Heart left ventricle (tissue), 13 donors: ENCODE results near the gene HS6ST3.

ENCODE experiments used
- POLR2A ChIP-seq, 2 donors: fragments of 450-650 bp; IDR thresholded peaks; one replicate each; pipeline ENCODE4 v1.6.1; 2017; ENCODE audit warnings: antibody characterized with exemption in 2 of 2, mild to moderate bottlenecking in 2 of 2, moderate library complexity in 2 of 2
- TF ChIP-seq, protein P1 (sequence below), 12 donors: fragments of 200-600 bp; sonication (generic) in 4 of 12; IDR thresholded peaks; one replicate each; pipeline versions ENCODE4 v1.5.0 to v1.8.0; 2018 to 2022; ENCODE audit warnings: antibody characterized with exemption in 12 of 12, mild to moderate bottlenecking in 5 of 12
- donor health status: ischemic (EF 13 %, LVEDD 7.1; RV severe dilation, severe dysfunction).
- donor health status: DM: no; HTN: yes; CAD: no.
- donor health status: DM: no; HTN: no; CAD: no.
- donor health status: ischemic (EF 25% LVEDD 6.9; RV normal size, moderate dysfunction).
- donor health status: ischemic (EF 25% LVEDD 5.7; RV mildly dilated, moderate dysfunction).
- donor health status: ischemic (EF 35%, LVEDD 5.7; RV mildly dilated, moderate dysfunction).
- donor health status: nonischemic (EF 11% LVEDD 7.7; RV severe dilation, severe dysfunction).
- donor health status: DM: yes; HTN: yes; CAD: no.
- donor health status: PGD.
- donor health status: ischemic (EF 29% LVEDD 5.4; RV normal size, mild dysfunction).
- donor health status: nonischemic (EF 23%, LVEDD 6.1; RV moderate dilation, normal function).

DNA sequence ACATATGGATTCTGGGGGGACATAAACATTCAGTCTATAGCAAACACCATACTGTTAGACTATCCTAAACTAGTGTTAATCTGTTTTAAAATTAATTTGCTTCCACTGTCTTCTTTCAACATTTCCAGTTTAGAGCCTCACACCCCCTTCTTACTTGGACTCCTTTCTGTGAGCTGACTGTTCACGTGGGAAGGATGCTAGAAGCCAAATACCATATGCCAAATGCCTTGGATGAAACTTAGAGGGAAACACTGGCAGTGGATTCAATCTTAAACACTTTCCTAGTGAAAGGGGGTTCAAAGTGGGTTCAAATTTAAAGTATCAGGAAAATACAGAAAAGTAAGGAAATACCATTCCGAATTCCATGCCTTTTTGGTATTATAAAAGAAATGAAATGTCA is 113.6 kb downstream of the HS6ST3 start:
- TF ChIP-seq, protein P1, sequence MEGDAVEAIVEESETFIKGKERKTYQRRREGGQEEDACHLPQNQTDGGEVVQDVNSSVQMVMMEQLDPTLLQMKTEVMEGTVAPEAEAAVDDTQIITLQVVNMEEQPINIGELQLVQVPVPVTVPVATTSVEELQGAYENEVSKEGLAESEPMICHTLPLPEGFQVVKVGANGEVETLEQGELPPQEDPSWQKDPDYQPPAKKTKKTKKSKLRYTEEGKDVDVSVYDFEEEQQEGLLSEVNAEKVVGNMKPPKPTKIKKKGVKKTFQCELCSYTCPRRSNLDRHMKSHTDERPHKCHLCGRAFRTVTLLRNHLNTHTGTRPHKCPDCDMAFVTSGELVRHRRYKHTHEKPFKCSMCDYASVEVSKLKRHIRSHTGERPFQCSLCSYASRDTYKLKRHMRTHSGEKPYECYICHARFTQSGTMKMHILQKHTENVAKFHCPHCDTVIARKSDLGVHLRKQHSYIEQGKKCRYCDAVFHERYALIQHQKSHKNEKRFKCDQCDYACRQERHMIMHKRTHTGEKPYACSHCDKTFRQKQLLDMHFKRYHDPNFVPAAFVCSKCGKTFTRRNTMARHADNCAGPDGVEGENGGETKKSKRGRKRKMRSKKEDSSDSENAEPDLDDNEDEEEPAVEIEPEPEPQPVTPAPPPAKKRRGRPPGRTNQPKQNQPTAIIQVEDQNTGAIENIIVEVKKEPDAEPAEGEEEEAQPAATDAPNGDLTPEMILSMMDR (IDR thresholded peaks at IDR 0.05) = no peak
- TF ChIP-seq POLR2A (IDR thresholded peaks at IDR 0.05) = no peak
